Limb (tissue), 2 donors: ENCODE measurements around the gene PLEKHA6.

ENCODE experiments used
- DNase-seq, 2 donors: peaks; one replicate each; pipeline ENCODE4 v3.0.0-alpha.2; 2016; ENCODE audit errors: extremely low spot score in 2 of 2

Gene PLEKHA6

DNA sequence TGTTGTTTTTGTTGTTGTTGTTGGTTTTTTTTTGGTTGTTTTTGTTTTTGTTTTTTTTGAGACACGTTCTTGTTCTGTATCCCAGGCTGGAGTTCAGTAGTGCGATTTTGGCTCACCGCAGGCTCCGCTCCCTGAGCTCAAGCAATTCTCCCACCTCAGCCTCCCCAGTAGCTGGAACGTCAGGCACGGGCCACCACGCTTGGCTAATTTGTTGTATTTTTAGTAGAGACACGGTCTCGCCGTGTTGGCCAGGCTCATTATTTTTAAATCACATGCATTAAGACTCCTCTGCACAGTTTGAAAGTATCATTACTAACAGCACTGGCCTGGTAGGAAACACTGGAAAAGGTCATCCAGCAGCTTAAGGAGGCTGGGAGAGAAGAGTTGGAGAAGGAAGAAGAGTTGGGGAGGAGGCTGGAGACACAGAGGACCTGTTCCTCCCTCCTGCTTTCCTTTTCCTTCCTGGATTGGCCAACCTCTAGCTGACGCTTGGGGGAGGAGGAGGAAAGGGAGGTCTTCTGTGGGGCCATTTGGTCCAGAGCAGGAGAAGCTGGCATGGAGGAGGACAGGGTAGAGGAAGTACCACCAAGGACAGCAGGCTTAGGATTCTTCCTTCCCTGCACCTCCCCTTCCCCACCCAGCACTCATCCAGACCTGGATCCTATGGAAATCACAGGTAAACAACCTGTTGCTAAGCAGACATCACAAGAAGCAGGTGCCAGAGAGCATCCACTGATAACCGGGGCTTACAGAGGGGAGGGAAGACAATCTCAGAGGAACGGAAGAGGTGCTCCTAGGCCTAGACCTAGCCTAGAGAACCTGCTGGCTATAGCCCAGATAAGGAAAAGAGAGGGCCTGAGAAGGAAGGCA is 74.1 kb downstream of the PLEKHA6 start:
- DNase-seq = no peak

DNA sequence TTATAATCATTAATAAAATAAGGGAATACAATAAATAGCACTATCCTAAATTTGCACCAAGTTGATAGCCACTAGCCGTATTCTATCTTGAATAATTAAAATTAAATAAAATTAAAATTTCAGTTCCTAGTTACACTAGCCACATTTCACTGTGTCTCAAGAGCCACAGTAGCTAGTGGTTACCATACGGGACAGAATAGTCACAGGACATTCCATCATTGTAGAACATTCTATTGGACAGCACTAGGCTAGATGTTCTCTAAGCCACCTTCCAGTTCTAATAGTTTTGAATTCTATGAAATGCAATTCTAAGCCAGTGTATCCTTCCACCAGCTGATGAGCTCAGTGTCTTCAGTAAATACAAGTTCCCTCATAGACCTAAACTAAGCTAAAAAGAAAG is 74.8 kb downstream of the PLEKHA6 start:
- DNase-seq = no peak

DNA sequence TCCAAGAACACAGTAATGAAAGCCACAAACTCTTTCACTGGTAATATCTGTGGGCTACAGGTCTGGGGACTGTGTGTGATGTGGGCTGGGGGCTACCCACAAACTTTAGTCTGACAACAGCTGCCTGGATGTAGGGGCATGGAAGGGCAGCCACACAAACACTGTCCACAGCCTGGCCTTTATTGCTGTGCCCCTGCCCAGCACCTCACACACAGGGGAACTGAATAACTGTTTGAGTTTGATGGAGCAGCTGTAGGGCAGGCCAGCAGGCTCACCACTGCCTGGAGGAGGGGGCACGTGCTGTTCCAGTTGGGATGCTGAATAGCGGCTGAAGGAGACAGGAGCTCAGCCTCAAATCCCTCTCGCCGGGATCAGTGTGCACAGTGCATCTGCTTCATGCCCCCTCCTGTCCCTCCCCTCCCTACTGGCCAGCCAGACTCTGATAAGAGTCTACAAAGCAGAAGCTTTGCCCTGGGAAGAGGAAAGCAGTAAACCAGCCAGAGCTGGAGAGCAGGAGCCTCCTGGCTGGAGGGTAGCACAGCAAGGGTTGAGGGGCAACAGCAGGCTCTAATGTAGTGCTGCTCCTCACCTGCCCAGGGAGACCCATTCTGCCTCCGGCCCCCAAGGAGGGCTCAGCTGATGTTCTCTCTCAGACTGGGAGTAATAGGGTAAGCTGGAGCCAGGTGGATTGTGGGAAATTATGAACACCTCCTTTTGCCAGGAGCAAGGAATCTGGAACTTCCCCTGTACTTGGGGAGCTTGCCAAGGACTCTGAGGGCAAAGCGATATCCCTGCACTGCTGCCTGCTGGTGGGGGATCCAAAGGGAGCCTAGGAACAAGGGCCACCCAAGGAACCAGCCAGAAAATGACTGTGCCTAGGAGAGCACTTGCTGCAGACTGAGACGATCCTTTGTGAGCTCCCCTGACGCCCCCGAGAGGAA is 75.7 kb downstream of the PLEKHA6 start:
- DNase-seq = no peak

DNA sequence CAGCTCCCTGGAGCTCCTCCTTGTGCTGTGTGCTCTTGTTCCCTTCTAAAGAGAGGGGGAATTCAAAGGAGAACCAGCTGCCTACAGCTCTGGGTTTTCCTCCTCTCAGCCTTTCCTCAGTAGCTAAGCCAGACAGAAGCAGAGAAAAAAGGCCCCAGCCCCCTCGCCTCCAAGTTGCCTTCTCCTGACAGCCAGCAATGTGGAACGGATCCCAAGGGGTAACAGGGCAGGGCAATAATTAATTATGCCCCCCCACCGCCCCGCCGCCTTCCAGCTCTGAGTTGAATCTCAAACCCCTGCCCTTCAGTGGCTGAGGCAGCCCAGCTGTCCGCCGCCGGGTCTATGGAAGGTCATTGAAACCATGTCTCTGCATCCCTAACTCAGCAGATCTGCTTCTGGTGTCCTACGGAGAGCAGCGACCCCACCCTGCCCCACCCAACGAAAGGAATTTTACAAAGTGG is 76.9 kb downstream of the PLEKHA6 start:
- no peak for DNase-seq

DNA sequence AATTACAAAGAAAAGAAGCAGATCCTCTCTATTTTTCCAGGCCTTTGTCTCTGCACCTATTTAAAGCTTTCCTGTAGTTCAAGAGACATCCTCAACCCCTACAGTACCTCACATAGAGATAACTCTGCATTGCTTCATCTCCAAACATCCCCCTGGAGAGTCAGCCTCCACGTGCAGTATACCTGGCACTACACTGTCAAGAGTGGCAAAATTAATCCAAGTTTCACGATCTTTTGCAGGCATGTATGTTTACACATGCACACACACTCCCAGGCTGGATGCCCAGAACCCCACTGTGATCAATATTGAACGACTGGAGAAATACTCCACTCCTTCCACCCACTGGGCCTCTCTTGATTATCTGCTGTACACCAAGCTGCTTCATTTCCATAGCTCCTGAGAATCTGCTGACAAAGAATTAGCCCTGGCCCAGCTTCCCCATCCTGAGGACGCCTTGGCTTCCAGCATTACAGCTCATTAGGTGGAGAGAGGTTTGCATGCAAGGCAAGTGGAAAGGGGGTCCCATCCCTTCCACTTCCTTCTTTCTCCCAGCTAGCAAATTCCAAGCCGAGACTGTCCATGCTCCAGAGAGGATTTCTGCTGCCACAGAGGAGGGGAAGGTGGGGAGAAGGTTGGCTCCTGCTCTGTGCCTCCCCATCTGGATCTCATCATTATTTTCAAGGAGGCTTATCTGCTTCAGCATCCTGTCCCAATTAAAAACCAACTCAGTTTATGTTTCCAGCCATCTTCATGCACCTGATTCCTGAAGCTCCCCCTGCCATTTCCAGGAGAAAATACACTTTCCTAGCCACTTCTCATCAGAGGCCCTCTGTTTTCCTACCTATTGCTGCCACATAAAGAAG is 79.4 kb downstream of the PLEKHA6 start:
- DNase-seq = no peak

DNA sequence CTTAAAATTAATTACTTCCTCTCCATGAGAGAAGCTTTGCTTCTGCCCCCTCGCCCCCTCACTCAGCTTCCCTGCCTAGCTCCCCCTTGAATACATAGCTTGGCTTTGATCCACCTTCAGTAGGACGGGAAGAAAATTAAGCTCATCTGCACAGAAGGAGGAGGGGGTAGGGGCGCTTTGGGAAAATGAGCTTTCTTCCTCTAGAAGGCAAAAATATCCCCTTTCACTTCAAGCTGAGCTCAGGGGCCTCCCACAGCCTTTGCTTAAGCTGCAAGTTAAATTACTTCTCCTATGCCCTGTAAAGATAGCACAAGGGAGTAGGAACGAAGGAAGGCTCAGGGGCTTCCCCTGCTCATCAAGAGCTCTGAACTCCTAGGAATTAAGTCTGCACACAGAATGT is 80.8 kb downstream of the PLEKHA6 start:
- no peak for DNase-seq

DNA sequence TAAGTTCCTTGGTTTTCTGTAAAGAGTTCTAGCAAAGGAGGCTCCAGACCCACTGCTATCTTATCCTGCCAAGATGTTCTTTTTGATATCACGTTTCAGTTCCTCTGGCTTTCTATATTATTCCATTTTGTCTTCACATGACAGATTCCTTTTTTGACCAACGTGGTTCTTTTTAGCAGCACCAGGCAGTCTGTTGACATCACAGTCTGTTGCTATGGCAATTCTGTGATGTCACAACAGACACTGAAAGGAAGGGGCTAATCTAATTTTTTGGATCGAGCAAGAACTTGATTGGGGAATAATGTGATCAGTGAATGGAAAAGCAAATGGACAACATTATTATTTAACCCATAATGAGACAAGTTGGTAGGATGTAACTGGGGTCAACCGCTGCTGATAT is 81.5 kb downstream of the PLEKHA6 start:
- DNase-seq = peak in 1 of 2 donors; percentile 38

DNA sequence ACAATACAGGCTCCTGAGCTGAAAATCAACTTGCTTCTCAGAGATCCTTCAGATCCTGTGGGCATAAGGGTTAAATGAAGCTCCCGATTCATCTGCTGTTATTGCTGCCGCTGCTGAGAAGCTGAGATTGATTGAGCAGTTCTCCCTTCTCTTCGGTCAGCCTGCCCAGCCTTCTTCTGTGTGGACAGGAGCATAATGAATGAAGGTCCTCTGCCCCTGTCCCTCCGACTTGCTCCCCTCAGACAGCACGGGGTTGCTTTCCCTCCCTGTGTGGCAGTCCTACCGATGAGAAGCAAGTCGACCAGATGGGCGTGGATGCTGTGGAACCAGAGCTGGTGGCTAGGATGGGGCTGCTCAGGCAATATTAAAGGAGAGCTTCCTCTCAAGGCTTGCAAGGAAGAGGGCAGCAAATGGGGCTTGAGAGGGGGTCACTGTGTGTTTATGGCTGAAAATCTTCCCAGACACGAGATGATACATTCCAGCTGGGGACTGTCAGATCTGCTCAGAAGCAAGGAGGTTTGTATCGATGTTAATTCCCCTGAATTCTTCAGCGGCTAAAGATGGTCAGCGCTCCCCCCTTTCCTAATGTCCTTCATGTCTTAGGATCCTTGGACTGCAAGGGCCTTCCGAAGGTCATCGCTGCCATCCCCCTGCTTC is 82.0 kb downstream of the PLEKHA6 start:
- no peak for DNase-seq

DNA sequence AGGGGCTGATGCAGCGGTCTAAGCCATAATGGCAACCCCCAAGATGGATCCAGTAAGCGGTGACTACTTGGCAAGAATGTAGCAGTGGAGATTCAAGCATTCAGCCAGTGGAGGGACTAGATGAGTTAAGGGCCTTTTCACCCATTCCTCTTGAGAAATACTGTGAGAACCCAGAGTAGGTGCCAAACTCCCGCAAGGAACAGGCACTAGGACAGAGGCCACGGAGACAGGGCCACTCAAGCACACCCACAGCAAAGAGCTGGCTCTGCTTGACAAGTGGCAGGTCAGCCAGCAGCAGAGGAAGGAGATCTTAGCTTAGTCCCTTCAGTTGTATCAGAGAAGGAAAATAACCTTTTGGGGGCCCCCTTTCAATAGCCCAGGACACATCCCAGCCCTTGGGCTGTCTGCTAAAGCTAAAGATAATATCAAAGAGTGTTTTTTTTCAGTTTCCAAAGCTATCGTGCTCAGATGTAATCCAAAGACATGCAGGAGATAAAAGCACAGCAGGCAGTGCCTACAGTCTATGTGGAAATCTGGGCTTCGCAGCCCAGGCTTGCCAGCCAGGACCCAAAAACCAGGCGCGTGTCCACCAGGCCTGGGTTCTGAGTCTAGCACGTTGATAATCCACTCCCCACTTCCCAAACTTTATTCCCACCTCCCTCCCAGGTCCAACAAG is 83.9 kb downstream of the PLEKHA6 start:
- DNase-seq = no peak

DNA sequence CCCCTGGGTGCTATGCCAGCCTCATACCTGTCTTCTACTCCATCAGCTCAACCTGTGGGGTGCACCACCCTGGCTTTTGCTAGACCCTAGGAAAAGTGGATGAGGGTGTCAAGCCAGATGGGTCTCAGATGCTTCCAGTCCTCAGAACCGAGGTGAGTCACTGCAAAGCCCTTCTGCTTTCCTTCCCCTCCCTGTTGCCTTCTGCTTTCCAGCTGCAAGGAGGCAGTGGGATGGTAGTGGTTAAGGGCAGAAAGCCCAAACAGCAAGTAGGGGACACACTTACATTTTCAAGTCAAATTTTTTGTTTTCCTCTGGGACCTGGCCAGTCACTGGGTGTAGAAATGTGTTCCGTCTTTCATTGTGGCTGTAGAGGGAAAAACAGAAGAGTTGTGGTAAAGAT is 85.3 kb downstream of the PLEKHA6 start:
- DNase-seq = no peak

DNA sequence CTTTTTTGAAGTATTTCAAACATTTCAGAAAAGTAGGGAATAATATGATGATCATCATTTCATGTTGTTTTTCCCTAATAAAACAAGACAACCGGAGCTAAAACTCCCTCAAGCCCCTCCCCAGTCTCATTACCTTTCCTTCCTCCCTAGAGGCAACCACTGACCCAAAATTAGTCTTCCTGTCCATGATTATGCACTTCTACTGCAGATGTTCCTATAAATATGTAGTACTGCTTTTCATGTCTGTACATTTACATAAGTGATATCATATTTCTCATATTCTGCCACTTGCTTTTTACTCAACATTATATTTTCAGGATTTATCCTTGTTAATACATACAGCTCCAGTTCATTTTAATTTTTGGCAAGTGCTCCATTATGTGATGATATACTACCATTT is 87.2 kb downstream of the PLEKHA6 start:
- no peak for DNase-seq

DNA sequence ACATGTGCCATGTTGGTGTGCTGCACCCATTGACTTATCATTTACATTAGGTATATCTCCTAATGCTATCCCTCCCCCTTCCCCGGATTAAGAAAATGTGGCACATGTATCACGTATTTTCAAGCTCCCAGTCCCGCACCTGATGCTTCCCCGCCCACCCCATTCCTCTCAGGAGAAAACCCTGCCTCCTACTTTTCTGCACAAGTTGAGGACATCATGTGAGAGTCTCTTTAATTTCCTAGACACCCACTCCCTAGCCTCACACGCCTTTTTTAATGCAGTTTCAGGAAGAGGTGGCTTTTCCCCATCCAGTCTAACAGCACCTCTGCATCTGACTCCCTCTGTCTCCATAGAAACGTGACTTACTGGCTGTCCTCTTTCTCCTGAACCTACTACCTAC is 87.8 kb downstream of the PLEKHA6 start:
- DNase-seq = no peak

DNA sequence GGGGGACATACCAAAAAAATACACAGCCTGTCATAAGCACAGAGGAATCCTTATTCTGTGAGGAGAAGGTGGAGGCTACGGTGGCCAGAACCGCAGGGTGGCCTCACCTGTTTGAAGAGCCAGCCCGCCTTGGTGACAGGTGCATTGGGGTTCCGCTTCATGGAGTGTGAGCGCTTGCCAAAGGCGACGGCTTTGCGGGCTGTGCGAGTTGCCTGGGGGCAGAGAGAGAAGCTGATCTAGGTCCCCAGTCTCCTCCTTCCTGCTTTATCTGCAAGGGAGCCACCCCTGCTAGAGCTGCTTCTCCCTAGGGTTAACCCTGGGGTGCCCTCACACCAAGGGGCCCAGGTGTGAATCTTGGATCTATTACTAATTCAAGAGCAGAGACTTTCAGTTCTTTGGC is 91.6 kb downstream of the PLEKHA6 start:
- DNase-seq = no peak

DNA sequence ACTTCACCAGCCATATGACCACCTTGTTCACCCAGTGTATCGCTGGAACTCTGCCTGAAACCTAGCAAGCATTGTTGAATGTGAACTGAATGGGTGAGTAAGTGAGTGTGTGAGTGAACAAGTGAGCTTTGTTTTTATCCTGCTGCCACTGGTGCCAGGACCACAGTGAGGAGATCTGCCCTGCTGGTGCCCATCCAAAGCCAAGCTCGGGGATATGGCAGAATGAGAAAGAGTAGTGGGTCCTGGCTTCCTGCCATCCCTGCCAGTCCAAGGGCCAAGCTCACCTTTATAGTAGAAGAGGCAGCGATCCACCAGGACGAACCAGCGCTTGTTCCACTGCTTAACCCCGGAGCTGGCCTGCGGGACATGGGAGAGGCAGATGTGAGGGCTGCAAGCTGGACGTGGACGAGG is 92.5 kb downstream of the PLEKHA6 start:
- DNase-seq = no peak

DNA sequence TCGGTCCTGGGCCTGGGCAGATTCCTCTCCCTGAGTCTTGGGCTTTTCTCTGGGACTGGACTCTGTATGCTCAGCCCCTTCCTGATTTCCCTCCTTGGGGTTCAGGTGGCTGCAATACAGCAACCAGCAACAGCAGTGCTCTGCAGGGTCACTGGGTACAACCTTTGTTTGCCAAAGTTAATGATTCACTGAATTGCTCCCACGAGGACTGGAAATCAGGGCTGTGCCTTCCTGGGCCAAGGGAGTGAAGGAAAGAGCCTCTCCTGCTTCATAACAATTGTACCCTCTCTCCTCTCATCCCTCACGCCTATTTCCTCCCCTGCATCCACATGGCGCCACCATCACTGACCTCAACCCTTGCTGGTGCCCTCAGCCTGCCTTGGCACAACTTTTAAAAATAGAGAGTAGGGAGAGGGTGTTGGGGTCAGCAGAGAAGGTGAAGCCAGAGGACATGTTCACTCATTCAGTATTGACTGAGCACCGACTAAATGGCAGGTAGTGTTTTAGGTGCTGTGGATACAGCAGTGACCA is 93.2 kb downstream of the PLEKHA6 start:
- DNase-seq = no peak

DNA sequence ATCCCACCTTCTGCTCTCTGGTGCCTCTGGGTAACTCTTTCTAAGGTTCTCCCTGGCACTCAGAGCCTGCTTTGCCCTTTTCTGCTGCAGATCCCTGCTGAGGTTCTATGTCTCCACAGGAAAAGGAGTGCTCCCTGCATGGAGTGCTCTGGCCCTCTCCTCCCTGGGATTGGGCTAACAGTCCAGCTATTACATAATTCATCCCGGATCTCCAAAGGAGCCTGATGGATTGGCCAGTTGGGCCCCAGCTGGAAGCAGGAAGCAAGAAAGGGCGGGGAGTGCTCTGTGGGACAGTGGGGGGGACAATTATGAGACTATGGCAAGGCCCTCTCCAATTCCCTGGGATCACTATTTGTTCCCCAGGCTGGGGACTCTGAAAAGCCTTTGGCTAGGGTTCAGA is 94.1 kb downstream of the PLEKHA6 start:
- no peak for DNase-seq

DNA sequence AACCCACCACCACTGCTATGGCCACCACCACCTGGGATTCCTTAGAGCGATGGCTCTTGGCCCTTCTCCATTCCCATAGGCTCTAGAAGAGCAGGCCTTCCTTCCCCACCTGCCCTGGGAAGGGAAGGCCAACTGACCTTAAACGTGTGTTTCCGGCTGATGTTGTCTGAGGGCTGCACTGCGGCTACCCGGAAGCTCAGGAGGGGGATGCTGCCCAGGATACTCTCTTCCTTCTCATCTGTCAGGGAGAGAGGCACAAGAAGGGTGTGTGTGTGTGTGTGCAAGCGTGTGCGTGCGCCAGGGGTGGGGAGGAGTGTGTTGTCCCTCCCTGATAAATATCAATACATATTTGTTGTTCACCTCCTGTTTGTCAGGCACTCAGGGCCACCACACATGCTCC is 94.9 kb downstream of the PLEKHA6 start:
- no peak for DNase-seq

DNA sequence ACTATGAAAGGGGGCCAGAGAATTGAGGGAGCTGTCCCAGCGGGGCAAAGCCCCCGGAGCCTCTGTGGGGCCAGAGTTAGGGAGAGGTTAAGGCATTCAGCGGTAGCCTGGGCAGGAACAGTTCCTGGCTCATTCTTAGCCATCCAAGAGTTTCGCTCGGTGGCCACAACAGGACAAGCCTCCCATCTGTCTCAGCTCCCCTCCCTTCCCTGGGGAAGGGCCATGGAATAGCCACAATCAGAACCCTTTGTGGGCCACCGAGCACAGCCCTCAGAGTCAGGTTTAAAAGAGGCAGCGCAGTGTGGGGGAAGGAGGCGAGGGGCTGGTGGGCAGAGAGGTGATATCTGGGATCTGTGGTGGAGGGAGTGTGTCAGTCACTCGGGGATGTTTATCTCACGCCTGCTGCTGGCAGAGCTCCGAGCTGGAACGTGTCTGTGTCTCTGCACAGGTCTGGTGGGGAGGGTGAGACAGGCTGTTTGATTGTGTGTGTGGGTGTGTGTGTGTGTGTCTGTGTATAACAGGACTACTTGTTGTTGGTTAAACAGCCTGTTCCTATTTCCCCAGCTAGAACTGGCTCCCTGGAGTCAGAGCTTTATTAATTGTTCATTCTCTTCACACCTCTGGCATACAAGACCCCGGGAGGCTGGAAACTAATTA is 96.3 kb downstream of the PLEKHA6 start:
- peak in 1 of 2 donors; percentile 49 for DNase-seq

DNA sequence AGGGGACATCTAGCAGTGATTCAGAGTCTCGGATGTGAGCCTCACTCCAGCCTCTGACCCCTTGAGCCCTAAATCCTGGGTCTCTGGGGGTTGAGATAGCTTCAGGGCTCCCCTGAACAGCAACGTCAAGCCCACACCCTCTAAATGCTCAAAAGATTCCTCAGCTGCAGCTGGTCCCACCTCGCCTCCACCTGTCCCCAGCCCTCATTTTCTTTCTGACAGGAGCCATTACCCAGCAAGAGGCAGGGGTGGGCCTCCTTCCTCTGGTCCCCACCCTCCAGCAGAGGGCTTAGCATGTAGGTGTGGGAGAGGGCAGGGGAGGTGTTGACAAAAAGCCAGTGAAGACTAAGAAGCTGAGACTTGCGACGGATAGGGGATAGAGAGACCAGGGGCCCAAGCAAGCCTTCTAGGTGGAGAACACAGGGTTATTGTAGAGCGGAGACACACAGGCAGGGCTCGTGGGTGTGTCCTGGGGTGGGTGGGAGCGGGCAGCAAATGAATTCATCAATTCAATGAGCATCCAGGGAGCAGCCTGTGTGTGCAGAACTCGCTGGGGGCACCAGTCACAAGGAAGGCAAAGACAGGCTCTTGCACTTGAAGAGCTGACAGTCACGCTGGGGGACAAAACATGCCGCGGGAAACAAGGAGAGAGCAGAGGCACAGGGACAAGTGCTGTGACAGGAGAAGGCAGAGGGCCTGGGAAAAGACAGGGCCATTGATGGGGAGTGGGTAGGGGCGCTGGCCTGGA is 97.0 kb downstream of the PLEKHA6 start:
- DNase-seq = no peak
